Measurements from ENCODE around the gene FIGN.

Gene FIGN

DNA sequence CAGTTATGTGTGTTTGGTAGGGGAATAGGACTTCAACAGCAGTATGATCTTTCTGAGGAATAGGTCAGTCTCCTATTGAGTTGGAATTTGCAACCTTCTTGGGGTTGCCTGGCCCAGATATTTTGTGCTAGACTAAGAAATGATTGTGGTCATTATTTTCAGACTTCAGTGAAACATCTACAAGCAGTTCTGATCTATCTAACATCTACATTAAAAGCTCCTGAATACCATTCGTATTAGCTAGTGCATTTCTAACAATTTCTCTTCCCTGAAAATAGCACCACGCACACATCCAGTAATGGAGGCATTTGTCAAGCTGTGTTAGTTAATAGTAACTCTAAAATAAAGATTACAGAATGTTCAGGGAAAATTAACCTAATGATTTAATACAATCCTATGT lies 179.3 kb downstream of the FIGN start:
- no peaks in the 10 kb centered on the region for H3K27me3 Mint-ChIP-seq
- H3K4me1 Mint-ChIP-seq (ENCODE audit: low read depth) = no peaks in the 10 kb centered on the region
- no peaks in the 10 kb centered on the region for H3K36me3 Mint-ChIP-seq (ENCODE audit: low read depth)
- no peak overlapping the region for H3K27ac Mint-ChIP-seq
- no peak overlapping the region for H3K4me3 Mint-ChIP-seq
- no peaks in the 10 kb centered on the region for H3K9me3 Mint-ChIP-seq
- intact Hi-C loops (cut with micrococcal nuclease) = no loop called here

GRCh38 chr2:163554864-163555263 lies 180.9 kb downstream of the FIGN start:
- intact Hi-C loops (cut with micrococcal nuclease) = no loop called here
- Mint-ChIP-seq H3K9me3 (no peaks in the 10 kb centered on the region), H3K4me3 (no peak overlapping the region), H3K4me1 (ENCODE audit: low read depth) (no peaks in the 10 kb centered on the region), H3K27me3 (no peaks in the 10 kb centered on the region), H3K27ac (no peak overlapping the region), H3K36me3 (ENCODE audit: low read depth) (no peaks in the 10 kb centered on the region)

DNA sequence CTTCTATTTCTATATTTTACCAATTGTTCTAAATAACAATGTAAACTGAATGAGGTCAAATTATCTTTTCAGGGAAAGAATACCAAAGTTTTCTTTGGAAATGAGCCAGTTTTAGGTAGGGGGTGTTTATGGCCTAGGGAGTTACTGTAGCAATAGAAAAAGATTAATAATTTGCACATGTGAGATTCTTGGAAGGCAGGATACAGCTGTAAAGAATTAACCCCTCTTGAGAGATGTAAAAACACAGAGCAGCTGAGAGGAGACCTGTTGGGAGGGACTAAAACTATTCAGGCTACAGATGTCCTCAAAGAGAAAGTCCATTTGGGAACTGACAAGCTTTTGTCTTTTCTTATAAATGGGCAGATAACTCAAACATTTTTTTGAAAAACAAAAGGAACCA lies 182.2 kb downstream of the FIGN start:
- no peak overlapping the region for H3K27ac Mint-ChIP-seq
- no peaks in the 10 kb centered on the region for H3K27me3 Mint-ChIP-seq
- no peaks in the 10 kb centered on the region for H3K9me3 Mint-ChIP-seq
- H3K4me1 Mint-ChIP-seq (ENCODE audit: low read depth) = no peaks in the 10 kb centered on the region
- no peak overlapping the region for H3K4me3 Mint-ChIP-seq
- H3K36me3 Mint-ChIP-seq (ENCODE audit: low read depth) = no peaks in the 10 kb centered on the region
- intact Hi-C loops (cut with micrococcal nuclease) = no loop called here

DNA sequence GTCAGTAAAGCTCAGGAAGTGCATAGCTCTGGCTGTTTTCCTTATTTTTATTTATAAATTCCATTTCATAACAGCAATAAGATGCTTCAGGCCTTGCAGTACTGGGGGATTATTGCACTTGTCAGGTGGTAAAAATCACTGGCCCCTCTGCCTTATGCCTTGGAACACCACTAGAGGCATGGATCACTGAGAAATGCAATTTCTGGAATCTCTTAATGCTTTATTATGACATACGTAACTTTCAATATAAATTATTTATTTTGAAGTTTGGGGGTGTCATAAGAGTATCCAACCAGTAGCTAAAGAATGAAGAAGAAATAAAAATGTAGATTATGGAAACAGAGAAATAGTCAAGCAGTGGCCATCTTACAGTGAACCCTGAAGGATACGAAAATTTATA lies 183.1 kb downstream of the FIGN start:
- intact Hi-C loops (cut with micrococcal nuclease) = no loop called here
- no peaks in the 10 kb centered on the region for H3K27me3 Mint-ChIP-seq

DNA sequence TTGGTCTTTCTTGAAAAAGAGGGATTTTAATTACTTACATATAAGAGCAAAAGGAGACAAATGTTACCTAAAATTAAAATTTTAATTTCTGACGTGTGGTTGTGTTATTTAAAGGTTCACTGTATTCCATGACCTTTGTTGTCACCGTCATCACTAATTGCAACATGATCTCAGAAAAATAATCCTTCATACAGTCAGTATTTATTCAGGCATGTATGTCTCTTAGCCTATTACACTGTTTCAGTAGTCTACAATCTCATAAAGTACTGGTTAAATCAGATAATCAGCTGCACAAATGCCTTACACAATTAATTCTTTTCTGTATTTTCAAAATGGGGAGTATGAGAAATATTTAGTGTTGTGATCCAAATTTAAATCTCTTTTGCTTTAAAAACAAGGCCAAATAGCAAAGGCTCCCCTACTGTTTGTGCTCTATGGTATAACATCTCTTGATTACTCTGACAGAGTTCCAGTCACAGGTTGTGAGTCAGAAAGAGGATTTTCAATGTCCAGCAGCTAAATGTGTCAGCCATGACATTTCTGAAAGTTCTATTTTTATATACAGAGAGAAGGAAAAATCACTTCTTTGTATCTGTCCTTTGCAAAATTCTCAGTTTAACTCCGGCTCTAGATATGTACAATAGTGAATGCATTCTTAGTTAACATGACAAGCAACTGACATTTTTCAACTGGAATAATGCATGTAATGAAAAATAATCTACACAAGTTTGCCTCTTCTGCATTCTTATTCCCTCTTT lies 184.0 kb downstream of the FIGN start:
- Mint-ChIP-seq H3K36me3 (ENCODE audit: low read depth) (no peaks in the 10 kb centered on the region), H3K27me3 (no peaks in the 10 kb centered on the region), H3K27ac (no peak overlapping the region), H3K4me3 (no peak overlapping the region), H3K9me3 (peaks cover 11% of the 10 kb centered on the region), H3K4me1 (ENCODE audit: low read depth) (no peaks in the 10 kb centered on the region)
- intact Hi-C loops (cut with micrococcal nuclease) = no loop called here

More for the DNA sequence above, 183.1 kb downstream of the FIGN start:
- H3K4me3 Mint-ChIP-seq = no peak overlapping the region
- no peaks in the 10 kb centered on the region for H3K4me1 Mint-ChIP-seq (ENCODE audit: low read depth)
- no peaks in the 10 kb centered on the region for H3K36me3 Mint-ChIP-seq (ENCODE audit: low read depth)
- H3K27ac Mint-ChIP-seq = no peak overlapping the region
- peaks cover 1% of the 10 kb centered on the region for H3K9me3 Mint-ChIP-seq

GRCh38 chr2:163548970-163549369 lies 186.8 kb downstream of the FIGN start:
- H3K27ac Mint-ChIP-seq = no peak overlapping the region
- no peaks in the 10 kb centered on the region for H3K36me3 Mint-ChIP-seq (ENCODE audit: low read depth)
- H3K9me3 Mint-ChIP-seq = peaks cover 16% of the 10 kb centered on the region
- intact Hi-C loops (cut with micrococcal nuclease) = no loop called here
- H3K4me3 Mint-ChIP-seq = no peak overlapping the region
- H3K4me1 Mint-ChIP-seq (ENCODE audit: low read depth) = no peaks in the 10 kb centered on the region
- no peaks in the 10 kb centered on the region for H3K27me3 Mint-ChIP-seq
